K562 (cell line): ENCODE data around the gene ING4. TPM values are rescaled to one million over a fixed set of nuclear protein-coding genes. Genes with fewer than 3 reads are reported as not detected.

Experiments
- ARNT ChIP-seq, 2 experiments: fragments of 450-650 bp; IDR thresholded peaks; 2 replicates each; pipeline ENCODE4 v1.6.1; 2016; ENCODE audit warnings: mild to moderate bottlenecking in 1 of 2
- C11orf30 ChIP-seq: fragments of 450-650 bp; IDR thresholded peaks from 2 replicates; pipeline ENCODE4 v1.6.1; 2016; ENCODE audit warnings: low read depth, mild to moderate bottlenecking
- DDX20 ChIP-seq: fragments of 450-650 bp; IDR thresholded peaks from 2 replicates; pipeline ENCODE4 v1.6.1; 2016; ENCODE audit warnings: missing genetic modification characterization, low read depth, mild to moderate bottlenecking, missing compliant biosample characterization, moderate library complexity
- KDM2B ChIP-seq: fragments of 250-450 bp; sonication (Bioruptor Pico); IDR thresholded peaks from 2 replicates; pipeline ENCODE4 v1.8.0; 2021; ENCODE audit warnings: mild to moderate bottlenecking, moderate library complexity
- MYC ChIP-seq, 2 experiments: fragments of 250-450 bp in 1 of 2; sonication (Bioruptor Pico) in 1 of 2; IDR thresholded peaks; 2 replicates each; pipeline versions ENCODE4 v1.5.1 to v1.6.1; 2012 to 2021; ENCODE audit warnings: low read depth in 2 of 2, borderline replicate concordance in 1 of 2, improper control_type of control experiment in 1 of 2, low read length in 1 of 2, mild to moderate bottlenecking in 1 of 2, moderate library complexity in 1 of 2
- NCOA1 ChIP-seq: fragments of 450-650 bp; IDR thresholded peaks from 2 replicates; pipeline ENCODE4 v1.6.1; 2016; ENCODE audit warnings: low read depth
- SMARCE1 ChIP-seq: fragments of 450-650 bp; IDR thresholded peaks from 2 replicates; pipeline ENCODE4 v1.7.1; 2016; ENCODE audit warnings: mild to moderate bottlenecking
- SP2 ChIP-seq: IDR thresholded peaks from 2 replicates; pipeline ENCODE4 v1.6.1; 2011; ENCODE audit warnings: mild to moderate bottlenecking, low read depth, low read length, moderate library complexity; ENCODE audit not compliant: poor library complexity, severe bottlenecking; ENCODE audit errors: extremely low read depth
- ZFP1 ChIP-seq: fragments of 450-650 bp; formaldehyde crosslinking; IDR thresholded peaks from 2 replicates; pipeline ENCODE4 v1.4.0; 2020; ENCODE audit warnings: mild to moderate bottlenecking, mixed read lengths
- ZFX ChIP-seq: sonication (generic); formaldehyde crosslinking; IDR thresholded peaks from 2 replicates; pipeline ENCODE4 v1.8.0; 2022; ENCODE audit warnings: mild to moderate bottlenecking, missing genetic modification reagents, moderate library complexity
- ZKSCAN1 ChIP-seq: fragments of 150-350 bp; IDR thresholded peaks from 2 replicates; pipeline ENCODE4 v1.6.1; 2016; ENCODE audit warnings: low read depth, low read length
- ZNF282 ChIP-seq: sonication (generic); formaldehyde crosslinking; IDR thresholded peaks from 2 replicates; pipeline ENCODE4 v1.8.1; 2023; ENCODE audit warnings: missing genetic modification reagents
- ZNF408 ChIP-seq: fragments of 250-450 bp; sonication (Bioruptor Pico); IDR thresholded peaks from 2 replicates; pipeline ENCODE4 v1.4.0; 2020; ENCODE audit warnings: low read depth, mild to moderate bottlenecking, moderate library complexity
- ZNF41 ChIP-seq: fragments of 250-450 bp; sonication (Bioruptor Pico); conservative IDR thresholded peaks from 2 replicates; pipeline ENCODE4 v1.4.0; 2020; ENCODE audit warnings: mild to moderate bottlenecking
- polyA plus RNA-seq, 8 experiments: library from polyadenylated mRNA; depleted of rRNA in 4 of 8; stranded (reverse) in 5 of 8; unstranded in 3 of 8; fragments of >200 nt; fragmentation: Nextera tagmentation in 2 of 8; fragmentation: Illumina TruSeq in 1 of 8; extraction: Ambion mirVana in 2 of 8; extraction: Trizol in 1 of 8; gene quantifications; 2 replicates each; pipeline versions ENCODE4 v1.2.1 to v1.2.3, GENCODE V29; 2011 to 2014; ENCODE audit warnings: inconsistent platforms in 1 of 8, missing spikeins in 1 of 8
- total RNA-seq, 7 experiments: library from RNA; depleted of rRNA in 6 of 7; stranded (reverse); fragments of >200 nt in 6 of 7; fragmentation: Illumina TruSeq in 2 of 7; extraction: Trizol in 2 of 7; gene quantifications; 2 replicates each; pipeline versions ENCODE4 v1.2.1 to v1.2.3, GENCODE V29; 2011 to 2021; ENCODE audit warnings: low replicate concordance in 1 of 7
- TF ChIP-seq, protein P1 (sequence below): fragments of 250-450 bp; sonication (Bioruptor Pico); IDR thresholded peaks from 2 replicates; pipeline ENCODE4 v1.4.0; 2020; ENCODE audit warnings: mild to moderate bottlenecking, moderate library complexity, borderline replicate concordance
- TF ChIP-seq, protein P2 (sequence below), 2 experiments: fragments of 450-650 bp; formaldehyde crosslinking in 1 of 2; IDR thresholded peaks; 2 replicates each; pipeline versions ENCODE4 v1.4.0 to v1.6.1; 2014 to 2020; ENCODE audit warnings: mild to moderate bottlenecking in 2 of 2, borderline replicate concordance in 1 of 2, low read depth in 1 of 2

The ING4 gene
- total and polyA plus RNA-seq, 9 of the 15 experiments (the other 6 are each of a cell fraction or from before 2014, with no cell fraction given) = 6.6 to 30.2 (median 15.7) TPM

DNA sequence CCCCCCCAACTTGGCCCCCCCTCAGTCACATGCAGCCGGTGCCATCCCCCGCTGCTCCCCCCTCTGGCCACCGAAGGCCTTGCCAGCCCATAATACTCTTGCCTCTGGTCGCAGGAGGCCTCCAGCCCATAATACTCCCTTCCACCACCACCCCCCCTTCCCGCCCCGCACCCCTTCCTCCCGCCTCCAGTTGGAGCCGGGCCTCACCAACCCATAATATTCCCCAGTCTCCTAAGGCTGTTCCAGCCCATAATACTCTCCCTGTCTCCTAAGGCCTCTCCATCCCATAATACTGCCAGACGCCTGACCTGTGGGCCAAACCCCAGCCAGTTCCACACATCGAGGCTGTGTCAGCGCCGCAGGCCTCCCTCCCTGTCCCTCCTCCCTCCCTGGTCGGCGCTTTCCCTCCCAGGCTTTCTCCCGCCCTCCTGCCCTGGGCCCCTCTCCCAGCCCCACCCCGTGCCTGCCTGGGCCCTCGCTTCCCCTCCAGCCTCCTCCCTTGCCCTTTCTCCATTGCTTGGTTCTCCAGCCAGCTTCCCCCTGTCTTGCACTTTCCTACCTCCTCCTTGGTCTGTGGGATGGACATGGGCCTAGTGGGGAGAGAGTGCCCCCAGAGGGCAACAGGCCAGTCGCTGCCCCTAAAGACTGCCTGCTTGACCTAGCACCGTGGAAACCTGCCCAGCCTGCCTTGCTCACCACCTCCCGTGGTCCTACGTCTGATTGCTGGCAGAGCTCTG, 49.0 kb downstream of the ING4 start (continued):
- TF ChIP-seq, protein P1, sequence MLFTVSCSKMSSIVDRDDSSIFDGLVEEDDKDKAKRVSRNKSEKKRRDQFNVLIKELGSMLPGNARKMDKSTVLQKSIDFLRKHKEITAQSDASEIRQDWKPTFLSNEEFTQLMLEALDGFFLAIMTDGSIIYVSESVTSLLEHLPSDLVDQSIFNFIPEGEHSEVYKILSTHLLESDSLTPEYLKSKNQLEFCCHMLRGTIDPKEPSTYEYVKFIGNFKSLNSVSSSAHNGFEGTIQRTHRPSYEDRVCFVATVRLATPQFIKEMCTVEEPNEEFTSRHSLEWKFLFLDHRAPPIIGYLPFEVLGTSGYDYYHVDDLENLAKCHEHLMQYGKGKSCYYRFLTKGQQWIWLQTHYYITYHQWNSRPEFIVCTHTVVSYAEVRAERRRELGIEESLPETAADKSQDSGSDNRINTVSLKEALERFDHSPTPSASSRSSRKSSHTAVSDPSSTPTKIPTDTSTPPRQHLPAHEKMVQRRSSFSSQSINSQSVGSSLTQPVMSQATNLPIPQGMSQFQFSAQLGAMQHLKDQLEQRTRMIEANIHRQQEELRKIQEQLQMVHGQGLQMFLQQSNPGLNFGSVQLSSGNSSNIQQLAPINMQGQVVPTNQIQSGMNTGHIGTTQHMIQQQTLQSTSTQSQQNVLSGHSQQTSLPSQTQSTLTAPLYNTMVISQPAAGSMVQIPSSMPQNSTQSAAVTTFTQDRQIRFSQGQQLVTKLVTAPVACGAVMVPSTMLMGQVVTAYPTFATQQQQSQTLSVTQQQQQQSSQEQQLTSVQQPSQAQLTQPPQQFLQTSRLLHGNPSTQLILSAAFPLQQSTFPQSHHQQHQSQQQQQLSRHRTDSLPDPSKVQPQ (CRISPR knock-in tag) = no peak
- no peak for TF ChIP-seq ZNF282
- TF ChIP-seq ARNT (IDR thresholded peaks at IDR 0.05) = no peak
- no peak for TF ChIP-seq SP2
- TF ChIP-seq ZFX (CRISPR knock-in tag) = peak; percentile 90
- TF ChIP-seq KDM2B (CRISPR knock-in tag) = no peak
- no peak for TF ChIP-seq DDX20 (tag)
- TF ChIP-seq NCOA1 = no peak; the same call in 1 of the 2 replicates
- no peak for TF ChIP-seq ZFP1 (CRISPR knock-in tag)
- no peak for TF ChIP-seq C11orf30
- no peak for TF ChIP-seq ZNF408 (CRISPR knock-in tag)
- TF ChIP-seq, protein P2, sequence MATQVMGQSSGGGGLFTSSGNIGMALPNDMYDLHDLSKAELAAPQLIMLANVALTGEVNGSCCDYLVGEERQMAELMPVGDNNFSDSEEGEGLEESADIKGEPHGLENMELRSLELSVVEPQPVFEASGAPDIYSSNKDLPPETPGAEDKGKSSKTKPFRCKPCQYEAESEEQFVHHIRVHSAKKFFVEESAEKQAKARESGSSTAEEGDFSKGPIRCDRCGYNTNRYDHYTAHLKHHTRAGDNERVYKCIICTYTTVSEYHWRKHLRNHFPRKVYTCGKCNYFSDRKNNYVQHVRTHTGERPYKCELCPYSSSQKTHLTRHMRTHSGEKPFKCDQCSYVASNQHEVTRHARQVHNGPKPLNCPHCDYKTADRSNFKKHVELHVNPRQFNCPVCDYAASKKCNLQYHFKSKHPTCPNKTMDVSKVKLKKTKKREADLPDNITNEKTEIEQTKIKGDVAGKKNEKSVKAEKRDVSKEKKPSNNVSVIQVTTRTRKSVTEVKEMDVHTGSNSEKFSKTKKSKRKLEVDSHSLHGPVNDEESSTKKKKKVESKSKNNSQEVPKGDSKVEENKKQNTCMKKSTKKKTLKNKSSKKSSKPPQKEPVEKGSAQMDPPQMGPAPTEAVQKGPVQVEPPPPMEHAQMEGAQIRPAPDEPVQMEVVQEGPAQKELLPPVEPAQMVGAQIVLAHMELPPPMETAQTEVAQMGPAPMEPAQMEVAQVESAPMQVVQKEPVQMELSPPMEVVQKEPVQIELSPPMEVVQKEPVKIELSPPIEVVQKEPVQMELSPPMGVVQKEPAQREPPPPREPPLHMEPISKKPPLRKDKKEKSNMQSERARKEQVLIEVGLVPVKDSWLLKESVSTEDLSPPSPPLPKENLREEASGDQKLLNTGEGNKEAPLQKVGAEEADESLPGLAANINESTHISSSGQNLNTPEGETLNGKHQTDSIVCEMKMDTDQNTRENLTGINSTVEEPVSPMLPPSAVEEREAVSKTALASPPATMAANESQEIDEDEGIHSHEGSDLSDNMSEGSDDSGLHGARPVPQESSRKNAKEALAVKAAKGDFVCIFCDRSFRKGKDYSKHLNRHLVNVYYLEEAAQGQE (IDR thresholded peaks at IDR 0.05; ENCODE audit: borderline replicate concordance) = peak; percentile 49; the same call in 1 of the 2 replicates
- TF ChIP-seq, protein P2 (CRISPR knock-in tag; IDR thresholded peaks at IDR 0.05; ENCODE audit: low read depth) = no peak
- TF ChIP-seq ZNF41 = no peak; the same call in 1 of the 2 replicates
- 0 out of 2 replicates have a peak, but pooled peaks have one; percentile 23 for TF ChIP-seq ZKSCAN1
- TF ChIP-seq MYC (IDR thresholded peaks at IDR 0.05; ENCODE audit: low read depth, low read length) = peak; percentile 56; the same call in 1 of the 2 replicates
- no peak for TF ChIP-seq MYC (CRISPR knock-in tag; IDR thresholded peaks at IDR 0.05; ENCODE audit: borderline replicate concordance, low read depth)
- TF ChIP-seq SMARCE1 = 0 out of 2 replicates have a peak, but pooled peaks have one; percentile 26
